Endodermal cell (in vitro differentiated cells): Measurements from ENCODE around the gene FBXO2. TPM values are rescaled to one million over a fixed set of nuclear protein-coding genes. Genes with fewer than 3 reads are reported as not detected.

Experiments used
- DNase-seq: peaks from one replicate; pipeline ENCODE4 v3.0.0-alpha.2; 2017
- H3K27ac ChIP-seq: 2 replicates; pipeline ENCODE4 v1.5.1; 2013; ENCODE audit warnings: mild to moderate bottlenecking, low read depth, low read length, moderate library complexity
- H3K27me3 ChIP-seq: 2 replicates; pipeline ENCODE4 v1.6.1; 2013; ENCODE audit warnings: mild to moderate bottlenecking, low read length, moderate library complexity; ENCODE audit not compliant: insufficient read depth, control insufficient read depth, poor library complexity, severe bottlenecking
- H3K36me3 ChIP-seq: 2 replicates; pipeline ENCODE4 v1.7.0; 2013; ENCODE audit warnings: mild to moderate bottlenecking, low read length, moderate library complexity; ENCODE audit not compliant: control insufficient read depth, insufficient read depth
- H3K4me1 ChIP-seq: one replicate; pipeline ENCODE4 v1.7.0; 2013; ENCODE audit warnings: low read length; ENCODE audit not compliant: control insufficient read depth, insufficient read depth
- H3K4me3 ChIP-seq: 2 replicates; pipeline ENCODE4 v1.5.1; 2013; ENCODE audit warnings: mild to moderate bottlenecking, low read length, moderate library complexity
- H3K9ac ChIP-seq: 2 replicates; pipeline ENCODE4 v1.6.1; 2013; ENCODE audit warnings: mild to moderate bottlenecking, low read length, moderate library complexity; ENCODE audit not compliant: poor library complexity, severe bottlenecking; ENCODE audit errors: extremely low read depth
- H3K9me3 ChIP-seq: 2 replicates; pipeline ENCODE4 v1.6.1; 2013; ENCODE audit warnings: mild to moderate bottlenecking, low read length, moderate library complexity; ENCODE audit not compliant: control insufficient read depth
- H3K27ac Mint-ChIP-seq: 2 replicates; pipeline ENCODE4 v1.8.0; 2020; ENCODE audit warnings: mixed read lengths
- H3K27me3 Mint-ChIP-seq: 2 replicates; pipeline ENCODE4 v1.8.0; 2021; ENCODE audit warnings: mild to moderate bottlenecking, mixed read lengths; ENCODE audit not compliant: insufficient read depth
- H3K36me3 Mint-ChIP-seq: 2 replicates; pipeline ENCODE4 v1.8.0; 2020; ENCODE audit warnings: low read depth, mixed read lengths
- H3K4me1 Mint-ChIP-seq: 2 replicates; pipeline ENCODE4 v1.8.0; 2020; ENCODE audit warnings: mixed read lengths
- H3K4me3 Mint-ChIP-seq: 2 replicates; pipeline ENCODE4 v1.8.0; 2020; ENCODE audit warnings: mild to moderate bottlenecking, moderate library complexity, mixed read lengths
- H3K9me3 Mint-ChIP-seq: 2 replicates; pipeline ENCODE4 v1.8.0; 2020; ENCODE audit warnings: mild to moderate bottlenecking, mixed read lengths
- WGBS, 2 experiments: methylation state at CpG; one replicate each; pipeline versions ENCODE4 v1.1.5 to v1.1.7; 2013; ENCODE audit warnings: missing lambda C conversion rate in 2 of 2, mixed read lengths in 1 of 2; ENCODE audit not compliant: insufficient coverage in 1 of 2, insufficient read length in 1 of 2; 5-methylcytosine and 5-hydroxymethylcytosine counted together
- total RNA-seq, 2 donors: library from RNA; stranded (reverse); fragmentation: NEBNext Ultra II Directional in 1 of 2; extraction: Animal tissue kit (Norgen Biotek cat#: 25700) in 1 of 2; gene quantifications; 2 replicates in 1 of 2; 3 replicates in 1 of 2; pipeline ENCODE4 v1.2.1, GENCODE V29; 2021
- TF ChIP-seq, protein P1 (sequence below): fragments of 200-600 bp; sonication (generic); conservative IDR thresholded peaks from 2 replicates; pipeline ENCODE4 v1.5.0; 2021; ENCODE audit warnings: antibody characterized with exemption, mild to moderate bottlenecking

FBXO2 gene
- total RNA-seq, 2 donors from 2014 or later, result 14.1 to 32.0 TPM

DNA sequence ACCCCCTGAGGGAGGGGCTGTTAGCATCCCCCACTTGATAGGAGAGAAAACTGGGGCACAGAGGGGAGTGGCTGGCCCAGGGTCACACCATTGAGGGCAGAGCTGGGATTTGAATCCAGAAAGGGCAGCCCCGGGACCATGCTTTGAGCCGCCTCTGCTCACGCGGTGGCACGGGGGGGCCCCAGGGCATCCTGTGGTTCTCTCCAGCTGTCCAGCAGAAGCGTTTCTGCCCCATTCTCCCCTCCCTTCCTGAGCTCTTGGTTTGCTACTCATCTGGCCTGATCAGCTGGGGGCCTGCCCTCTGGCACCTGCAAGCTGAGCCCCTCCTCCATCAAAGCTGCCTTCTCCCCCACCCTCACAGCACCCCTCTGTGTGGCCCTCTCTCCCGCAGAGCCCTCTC, 37.5 kb downstream of the FBXO2 start:
- H3K9me3 Mint-ChIP-seq, result no peaks in the 10 kb centered on the region
- H3K4me1 Mint-ChIP-seq, result no peaks in the 10 kb centered on the region
- 86 to 90% methylated on average over 5 to 7 of the region's 7 CpGs for WGBS, 2 experiments
- no peak overlapping the region for H3K4me3 ChIP-seq
- TF ChIP-seq, protein P1, sequence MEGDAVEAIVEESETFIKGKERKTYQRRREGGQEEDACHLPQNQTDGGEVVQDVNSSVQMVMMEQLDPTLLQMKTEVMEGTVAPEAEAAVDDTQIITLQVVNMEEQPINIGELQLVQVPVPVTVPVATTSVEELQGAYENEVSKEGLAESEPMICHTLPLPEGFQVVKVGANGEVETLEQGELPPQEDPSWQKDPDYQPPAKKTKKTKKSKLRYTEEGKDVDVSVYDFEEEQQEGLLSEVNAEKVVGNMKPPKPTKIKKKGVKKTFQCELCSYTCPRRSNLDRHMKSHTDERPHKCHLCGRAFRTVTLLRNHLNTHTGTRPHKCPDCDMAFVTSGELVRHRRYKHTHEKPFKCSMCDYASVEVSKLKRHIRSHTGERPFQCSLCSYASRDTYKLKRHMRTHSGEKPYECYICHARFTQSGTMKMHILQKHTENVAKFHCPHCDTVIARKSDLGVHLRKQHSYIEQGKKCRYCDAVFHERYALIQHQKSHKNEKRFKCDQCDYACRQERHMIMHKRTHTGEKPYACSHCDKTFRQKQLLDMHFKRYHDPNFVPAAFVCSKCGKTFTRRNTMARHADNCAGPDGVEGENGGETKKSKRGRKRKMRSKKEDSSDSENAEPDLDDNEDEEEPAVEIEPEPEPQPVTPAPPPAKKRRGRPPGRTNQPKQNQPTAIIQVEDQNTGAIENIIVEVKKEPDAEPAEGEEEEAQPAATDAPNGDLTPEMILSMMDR, result no peak
- H3K36me3 Mint-ChIP-seq, result no peaks in the 10 kb centered on the region
- H3K4me1 ChIP-seq, result no peaks in the 10 kb centered on the region
- H3K27ac Mint-ChIP-seq, result no peak overlapping the region
- no peak overlapping the region for H3K4me3 Mint-ChIP-seq
- H3K9ac ChIP-seq, result no peak overlapping the region
- no peaks in the 10 kb centered on the region for H3K9me3 ChIP-seq
- no peaks in the 10 kb centered on the region for H3K27me3 ChIP-seq
- no peak for DNase-seq
- no peak overlapping the region for H3K27ac ChIP-seq
- H3K27me3 Mint-ChIP-seq, result no peaks in the 10 kb centered on the region
- no peaks in the 10 kb centered on the region for H3K36me3 ChIP-seq

DNA sequence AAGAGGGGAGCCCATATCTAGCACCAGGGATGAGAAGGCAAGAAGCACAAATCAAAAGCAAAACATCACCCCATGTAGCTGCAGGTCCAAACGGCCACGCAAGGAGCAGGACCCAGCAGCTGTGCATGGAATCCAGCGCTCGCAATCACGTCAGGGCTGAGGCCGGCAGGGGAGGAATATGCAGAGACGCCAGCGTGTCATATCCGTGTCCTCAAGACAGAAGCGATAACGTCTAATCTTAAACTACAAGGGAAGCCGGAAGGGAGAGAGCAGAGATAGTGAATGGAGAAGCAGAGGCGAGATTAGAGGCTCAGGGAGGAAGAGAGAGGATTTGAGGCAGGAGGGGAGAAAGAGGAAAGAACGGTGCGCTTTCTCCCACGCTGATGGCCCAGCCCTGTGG, 39.1 kb downstream of the FBXO2 start:
- no peak overlapping the region for H3K4me3 ChIP-seq
- no peak overlapping the region for H3K27ac Mint-ChIP-seq
- H3K27ac ChIP-seq, result no peak overlapping the region
- no peaks in the 10 kb centered on the region for H3K4me1 ChIP-seq
- WGBS, 2 experiments, result 77 to 83% methylated on average over 9 to 16 of the region's 16 CpGs
- H3K27me3 ChIP-seq, result no peaks in the 10 kb centered on the region
- H3K9me3 Mint-ChIP-seq, result no peaks in the 10 kb centered on the region
- H3K9ac ChIP-seq, result no peak overlapping the region
- no peaks in the 10 kb centered on the region for H3K9me3 ChIP-seq
- no peak overlapping the region for H3K4me3 Mint-ChIP-seq
- no peaks in the 10 kb centered on the region for H3K4me1 Mint-ChIP-seq
- H3K36me3 ChIP-seq, result no peaks in the 10 kb centered on the region
- TF ChIP-seq, protein P1, result no peak
- no peak for DNase-seq
- no peaks in the 10 kb centered on the region for H3K36me3 Mint-ChIP-seq
- no peaks in the 10 kb centered on the region for H3K27me3 Mint-ChIP-seq

DNA sequence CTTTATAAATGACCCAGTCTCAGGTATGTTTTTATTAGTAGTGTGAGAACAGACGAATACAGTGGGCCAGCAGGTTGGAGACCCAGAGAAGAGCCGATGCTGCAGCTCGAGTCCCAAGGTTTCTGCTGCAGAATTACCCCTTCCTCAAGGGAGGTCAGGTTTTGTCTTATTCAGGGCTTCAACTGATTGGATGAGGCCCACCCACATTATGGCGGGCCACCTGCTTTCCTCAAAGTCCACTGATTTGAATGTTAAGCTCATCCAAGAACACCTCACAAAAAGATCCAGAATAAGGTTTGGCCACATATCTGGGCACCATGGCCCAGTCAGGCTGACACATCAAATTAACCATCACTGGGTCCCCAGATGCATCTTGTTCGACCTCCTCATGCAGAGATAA, 40.9 kb downstream of the FBXO2 start:
- H3K4me3 Mint-ChIP-seq, result no peak overlapping the region
- TF ChIP-seq, protein P1, result no peak
- no peaks in the 10 kb centered on the region for H3K4me1 Mint-ChIP-seq
- H3K9me3 Mint-ChIP-seq, result no peaks in the 10 kb centered on the region
- no peaks in the 10 kb centered on the region for H3K27me3 Mint-ChIP-seq
- no peak for DNase-seq
- H3K27ac ChIP-seq, result no peak overlapping the region
- no peak overlapping the region for H3K4me3 ChIP-seq
- H3K9me3 ChIP-seq, result no peaks in the 10 kb centered on the region
- no peaks in the 10 kb centered on the region for H3K27me3 ChIP-seq
- H3K36me3 ChIP-seq, result no peaks in the 10 kb centered on the region
- H3K9ac ChIP-seq, result no peak overlapping the region
- H3K36me3 Mint-ChIP-seq, result no peaks in the 10 kb centered on the region
- WGBS, 2 experiments, result 88% methylated on average over 5 of the region's 5 CpGs
- H3K4me1 ChIP-seq, result no peaks in the 10 kb centered on the region
- H3K27ac Mint-ChIP-seq, result no peak overlapping the region
